ENCODE results near the gene FAM162A. TPM values are rescaled to one million over a fixed set of nuclear protein-coding genes. Genes with fewer than 3 reads are reported as not detected.
"Not testable (repeated sequence)": the region's sequence is repeated elsewhere in the genome, so short reads cannot be mapped to it uniquely, and the experiment has no call there.

Gene FAM162A
- total RNA-seq, 1 donor from 2014 or later: 9.0 TPM

DNA sequence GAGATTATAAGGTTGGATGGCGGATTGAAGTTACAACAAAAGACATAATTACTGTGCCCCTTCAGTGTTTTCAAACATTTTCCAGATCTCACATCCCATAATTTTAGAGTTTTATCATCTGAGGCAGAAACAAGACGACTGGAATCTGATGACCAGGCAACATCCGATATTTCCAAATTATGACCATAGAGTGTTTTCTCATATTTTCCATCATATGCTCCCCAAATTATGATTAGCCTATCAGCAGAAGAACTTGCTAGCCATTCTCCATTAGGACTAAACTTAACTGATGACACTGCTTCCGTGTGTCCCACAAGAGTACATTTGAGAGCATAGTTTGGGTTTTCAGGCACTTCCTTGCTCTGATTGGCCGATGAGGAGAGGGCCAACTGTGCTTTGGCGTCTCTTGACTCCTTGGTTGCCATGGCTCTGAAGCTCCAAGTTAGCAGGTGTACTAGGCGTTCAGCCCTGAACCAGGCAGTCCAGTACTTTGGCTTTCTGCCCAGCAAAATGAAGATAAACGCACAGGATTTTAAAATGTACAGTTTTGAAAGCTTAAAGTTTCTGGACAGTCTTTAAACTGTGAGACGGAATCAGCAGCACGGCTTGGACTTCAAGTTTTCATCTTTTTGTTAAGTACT lies 31.2 kb downstream of the FAM162A start:
- DNase-seq (ENCODE audit: low spot score in 2 of 2) (peak; percentile 10 to 24), FAIRE-seq (no peak)

DNA sequence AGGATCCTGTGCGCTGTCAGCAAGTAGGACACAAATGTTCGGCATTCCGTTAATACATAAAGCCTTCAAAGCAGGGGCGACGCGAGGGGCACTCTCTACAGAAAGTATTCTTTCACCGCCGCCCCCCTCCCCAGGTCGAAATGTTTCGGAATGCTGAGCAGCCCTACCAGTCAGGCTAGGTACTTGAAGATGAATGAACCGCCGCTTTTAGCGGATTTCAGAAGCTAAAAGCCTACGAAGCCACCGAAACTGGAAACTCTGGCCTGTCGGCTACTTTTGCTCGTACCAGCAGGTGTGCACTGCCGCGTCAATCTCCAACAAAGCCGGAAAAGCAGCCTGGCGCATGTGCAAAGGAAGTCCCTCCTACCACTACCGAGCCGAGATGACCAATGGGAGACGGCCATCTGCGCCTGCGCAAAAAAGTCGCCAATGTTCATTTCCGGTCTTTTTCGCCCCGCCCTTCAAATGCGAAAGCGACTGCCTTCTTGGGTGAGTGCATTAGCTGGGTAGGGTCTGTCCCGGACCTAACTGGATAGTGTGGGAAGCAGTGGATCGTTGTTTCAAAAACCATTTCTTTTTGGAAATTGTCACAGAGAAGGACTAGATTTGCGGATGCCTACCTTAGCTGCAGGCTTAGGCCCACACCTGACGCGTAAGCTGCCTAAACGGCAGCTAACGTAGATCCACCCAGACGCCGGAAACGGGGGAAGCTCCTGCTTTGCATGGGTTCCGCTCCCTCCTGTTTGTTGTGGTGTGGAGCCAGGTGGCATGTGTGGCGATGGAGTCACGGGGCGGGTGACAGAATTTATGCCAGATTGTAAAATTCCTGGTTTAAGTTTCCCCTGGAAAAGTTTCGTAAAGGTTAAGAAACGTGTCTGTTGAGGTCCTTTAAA lies 32.0 kb downstream of the FAM162A start, which contains the start of gene WDR5B:
Gene WDR5B, minus strand, starts transcription at position 301 of the 893 bp plus-strand sequence. CDS start 534 bp downstream, outside the sequence.
- peak; percentile 85 for FAIRE-seq
- DNase-seq (ENCODE audit: low spot score in 2 of 2): peak; percentile 74 to 86

DNA sequence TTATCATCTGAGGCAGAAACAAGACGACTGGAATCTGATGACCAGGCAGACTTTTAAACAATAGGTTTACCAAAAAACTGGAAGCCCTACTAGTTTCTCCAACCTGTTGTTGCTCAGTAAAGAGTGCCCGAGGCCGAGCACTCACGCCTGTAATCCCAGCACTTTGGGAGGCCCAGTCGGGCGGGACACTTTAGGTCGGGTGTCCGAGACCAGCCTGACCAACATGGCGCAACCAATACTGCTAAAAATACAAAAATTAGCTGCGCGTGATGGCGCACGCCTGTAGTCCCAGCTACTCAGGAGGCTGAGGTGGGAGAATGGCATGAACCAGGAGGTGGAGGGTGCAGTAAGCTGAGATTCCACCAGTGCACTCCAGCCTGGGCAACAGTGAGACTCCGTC lies 33.0 kb downstream of the FAM162A start:
- FAIRE-seq (no peak), DNase-seq (ENCODE audit: low spot score in 2 of 2) (no peak)

DNA sequence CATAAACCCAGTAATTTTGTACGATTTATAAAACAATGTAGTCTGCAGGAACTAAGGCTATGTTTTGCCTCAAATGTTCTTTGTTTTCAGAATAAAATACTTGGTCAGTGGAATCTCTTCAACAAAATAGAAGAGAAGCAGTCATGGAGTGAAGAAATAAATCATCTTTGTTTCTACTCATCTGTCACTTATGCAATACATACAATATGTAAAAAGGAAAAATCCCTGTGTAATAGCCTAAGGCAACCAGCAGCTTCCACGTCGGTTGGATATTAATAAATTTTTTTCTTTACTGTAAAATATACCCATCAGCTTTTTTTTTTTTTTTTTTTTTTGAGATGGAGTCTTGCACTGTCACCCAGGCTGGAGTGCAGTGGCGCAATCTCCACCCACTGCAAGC lies 37.1 kb downstream of the FAM162A start:
- DNase-seq (ENCODE audit: low spot score in 2 of 2): no peak
- FAIRE-seq: no peak

- DNase-seq (ENCODE audit: low spot score in 2 of 2): no peak
- FAIRE-seq: no peak
These were observed 37.9 kb downstream of the FAM162A start for GRCh38 chr3:122421836-122422235.

DNA sequence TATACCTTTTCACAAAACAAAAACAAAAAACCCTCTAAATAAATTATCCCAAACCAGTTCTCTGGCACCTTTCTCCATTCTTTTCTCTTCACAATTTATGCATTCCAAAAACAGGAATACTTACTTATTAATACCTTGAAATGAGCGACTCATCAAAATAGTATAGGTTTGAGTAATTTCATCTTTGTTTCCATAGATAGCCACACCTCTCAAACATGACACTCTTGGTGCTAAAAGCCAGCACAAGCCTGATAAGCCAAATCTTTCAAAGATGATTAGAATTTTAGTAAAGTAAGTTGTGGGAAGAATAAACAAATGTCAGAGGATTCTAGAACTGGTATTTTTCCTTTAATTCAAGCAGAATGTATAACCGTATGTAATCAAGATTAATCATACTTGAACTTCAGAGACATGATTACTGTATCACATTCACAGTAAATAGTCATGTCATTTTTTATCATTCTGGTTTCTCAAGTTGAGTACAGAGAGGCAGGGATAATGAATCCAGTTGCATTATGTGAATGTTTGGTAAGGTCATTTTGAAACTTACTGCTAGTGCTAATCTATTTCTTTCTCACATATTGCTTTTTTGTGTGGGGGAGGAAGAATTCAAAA lies 44.0 kb downstream of the FAM162A start:
- no peak for DNase-seq (ENCODE audit: low spot score in 2 of 2)
- FAIRE-seq: no peak

DNA sequence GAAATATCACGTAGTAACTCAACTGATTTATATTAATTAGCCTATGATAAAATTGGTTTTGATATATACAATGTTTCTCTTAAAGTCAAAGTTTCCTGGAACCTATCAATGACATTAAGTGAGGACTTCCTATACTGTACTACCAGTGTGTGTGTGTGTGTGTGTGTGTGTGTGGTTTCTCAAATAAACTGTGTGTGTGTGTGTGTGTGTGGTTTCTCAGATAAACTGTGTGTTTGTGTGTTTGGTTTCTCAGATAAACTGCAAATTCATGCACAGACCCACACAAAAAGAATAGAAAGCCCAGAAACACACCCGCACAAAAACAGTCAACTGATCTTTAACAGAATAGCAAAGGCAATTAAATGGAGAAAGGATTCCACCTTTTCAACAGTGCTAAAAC lies 46.4 kb downstream of the FAM162A start:
- FAIRE-seq: no peak
- no peak for DNase-seq (ENCODE audit: low spot score in 2 of 2)

- FAIRE-seq (no peak), DNase-seq (ENCODE audit: low spot score in 2 of 2) (no peak)
These were observed 52.0 kb downstream of the FAM162A start for GRCh38 chr3:122435950-122436349.

GRCh38 chr3:122443090-122443489 lies 59.1 kb downstream of the FAM162A start:
- FAIRE-seq: no peak
- no peak for DNase-seq (ENCODE audit: low spot score in 2 of 2)

DNA sequence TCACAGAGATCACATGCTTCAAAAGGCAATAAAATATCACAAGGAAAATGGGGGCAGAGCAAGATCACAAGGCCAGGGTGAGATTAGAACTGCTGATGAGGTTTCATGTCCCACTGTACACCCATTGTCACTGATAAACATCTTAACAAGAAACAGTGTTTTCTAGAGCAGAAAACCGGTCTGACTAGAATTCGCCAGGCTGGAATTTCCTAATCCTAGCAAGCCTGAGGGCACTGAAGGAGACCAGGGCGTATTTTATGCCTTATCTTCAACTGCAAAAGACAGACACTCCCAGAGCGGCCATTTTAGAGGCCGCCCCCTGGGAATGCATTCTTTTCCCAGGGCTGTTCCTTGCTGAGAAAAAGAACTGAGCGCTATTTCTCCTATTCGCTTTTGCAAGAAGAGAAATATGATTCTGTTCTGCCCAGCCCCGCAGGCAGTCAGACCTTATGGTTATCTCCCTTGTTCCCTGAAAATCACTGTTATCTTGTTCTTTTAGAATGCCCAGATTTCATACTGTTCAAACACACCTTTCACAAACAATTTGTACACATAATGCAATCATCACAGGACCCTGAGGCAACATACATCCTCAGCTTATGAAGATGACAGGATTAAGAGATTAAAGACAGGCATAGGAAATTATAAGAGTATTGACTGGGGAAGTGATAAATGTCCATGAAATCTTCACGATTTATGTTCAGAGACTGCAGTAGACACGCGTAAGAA lies 59.9 kb downstream of the FAM162A start:
- not testable (repeated sequence) for DNase-seq (ENCODE audit: low spot score in 2 of 2); FAIRE-seq

DNA sequence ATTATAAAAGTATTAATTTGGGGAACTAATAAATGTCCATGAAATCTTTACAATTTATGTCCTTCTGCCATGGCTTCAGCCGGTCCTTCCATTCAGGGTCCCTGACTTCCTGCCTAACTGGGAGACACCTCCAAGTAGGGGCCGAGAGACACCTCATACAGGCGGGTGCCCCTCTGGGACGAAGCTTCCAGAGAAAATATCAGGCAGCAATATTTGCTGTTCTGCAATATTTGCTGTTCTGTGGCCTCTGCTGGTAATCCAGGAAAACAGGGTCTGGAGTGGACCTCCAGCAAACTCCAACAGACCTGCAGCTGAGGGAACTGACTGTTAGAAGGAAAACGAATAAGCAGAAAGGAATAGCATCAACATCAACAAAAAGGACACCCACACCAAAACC lies 60.5 kb downstream of the FAM162A start:
- not testable (repeated sequence) for FAIRE-seq; DNase-seq (ENCODE audit: low spot score in 2 of 2)

GRCh38 chr3:122448218-122448617 lies 64.2 kb downstream of the FAM162A start:
- DNase-seq (ENCODE audit: low spot score in 2 of 2); FAIRE-seq: not testable (repeated sequence)

DNA sequence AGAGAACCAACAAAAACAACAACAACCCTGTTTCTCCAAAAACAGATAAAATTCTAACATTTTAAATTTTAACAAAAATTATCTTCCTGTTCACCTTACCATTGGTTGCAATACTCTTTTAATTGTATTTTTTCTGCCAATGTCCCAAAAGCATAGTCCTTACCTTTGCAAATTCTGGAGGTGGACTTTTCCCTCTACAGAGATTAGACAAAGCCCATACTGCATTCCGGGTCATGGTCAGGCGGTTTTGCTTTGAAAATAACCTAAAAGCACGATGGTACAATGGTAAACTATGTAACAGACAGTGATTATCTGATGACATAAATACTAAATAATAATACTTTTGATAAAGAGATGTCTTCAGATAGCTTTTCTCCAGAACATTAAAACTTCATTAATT lies 67.4 kb downstream of the FAM162A start:
- DNase-seq (ENCODE audit: low spot score in 2 of 2): no peak
- no peak for FAIRE-seq

DNA sequence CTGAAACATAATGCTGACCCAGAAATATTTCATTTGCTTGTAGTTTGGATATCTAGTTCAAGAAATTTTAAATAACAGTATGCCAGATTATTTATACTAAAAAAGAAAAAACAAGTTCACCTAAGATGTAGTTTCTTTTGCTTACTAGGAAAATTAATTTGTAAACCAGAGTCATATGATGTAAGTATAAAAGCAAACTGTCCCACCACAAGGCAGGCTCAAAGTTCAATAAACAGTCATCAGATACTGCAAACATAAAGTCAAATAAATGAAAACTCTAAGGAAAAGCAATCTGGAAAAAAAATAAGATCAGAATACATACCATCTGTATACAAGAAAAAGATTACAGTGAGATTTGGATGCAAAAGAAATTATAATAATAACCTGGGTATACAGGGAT lies 72.1 kb downstream of the FAM162A start:
- FAIRE-seq: no peak

DNA sequence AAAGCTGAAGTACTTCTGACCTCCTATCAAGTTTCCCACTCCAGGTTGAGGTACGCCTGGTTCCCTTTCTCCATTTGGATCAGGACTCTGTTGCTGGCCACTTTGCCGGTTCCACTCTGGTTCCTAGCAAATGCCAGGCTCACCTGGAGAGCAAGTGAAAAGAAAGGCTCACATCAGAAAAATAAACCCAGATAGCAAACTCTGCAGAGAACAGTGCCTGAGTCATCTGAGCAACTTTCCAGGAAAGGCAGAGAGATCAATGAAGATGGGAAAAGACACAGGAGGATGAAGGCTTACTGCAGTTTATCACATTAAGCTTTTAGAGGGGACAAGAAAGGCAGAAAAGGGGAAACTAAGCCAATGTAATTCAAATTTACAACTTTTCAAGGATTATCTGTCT lies 73.7 kb downstream of the FAM162A start:
- FAIRE-seq (no peak), DNase-seq (ENCODE audit: low spot score in 2 of 2) (no peak)

More for the DNA sequence above, 72.1 kb downstream of the FAM162A start:
- no peak for DNase-seq (ENCODE audit: low spot score in 2 of 2)

GRCh38 chr3:122458992-122459391 lies 75.0 kb downstream of the FAM162A start:
- peak; percentile 13 for FAIRE-seq
- DNase-seq (ENCODE audit: low spot score in 2 of 2): no peak

DNA sequence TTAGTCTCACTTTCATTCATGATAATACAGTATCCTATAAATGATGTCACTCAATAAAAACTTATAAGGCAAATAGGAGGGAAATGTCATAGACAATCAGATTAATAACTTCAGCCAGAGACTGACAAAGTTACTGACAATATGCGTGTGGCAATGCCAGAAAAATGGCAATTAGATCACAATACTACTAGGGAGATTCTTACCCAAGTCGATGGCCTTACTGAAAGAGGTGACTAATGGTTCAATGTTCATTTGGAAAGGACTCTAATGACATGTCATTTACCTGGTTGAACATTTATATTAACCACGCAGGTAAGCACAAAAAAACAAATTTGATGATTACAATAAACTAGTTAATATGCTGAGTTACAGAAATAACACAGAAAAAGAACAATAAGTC lies 77.8 kb downstream of the FAM162A start:
- DNase-seq (ENCODE audit: low spot score in 2 of 2) (no peak), FAIRE-seq (no peak)
